ENCODE data around the gene GATA5.

DNA sequence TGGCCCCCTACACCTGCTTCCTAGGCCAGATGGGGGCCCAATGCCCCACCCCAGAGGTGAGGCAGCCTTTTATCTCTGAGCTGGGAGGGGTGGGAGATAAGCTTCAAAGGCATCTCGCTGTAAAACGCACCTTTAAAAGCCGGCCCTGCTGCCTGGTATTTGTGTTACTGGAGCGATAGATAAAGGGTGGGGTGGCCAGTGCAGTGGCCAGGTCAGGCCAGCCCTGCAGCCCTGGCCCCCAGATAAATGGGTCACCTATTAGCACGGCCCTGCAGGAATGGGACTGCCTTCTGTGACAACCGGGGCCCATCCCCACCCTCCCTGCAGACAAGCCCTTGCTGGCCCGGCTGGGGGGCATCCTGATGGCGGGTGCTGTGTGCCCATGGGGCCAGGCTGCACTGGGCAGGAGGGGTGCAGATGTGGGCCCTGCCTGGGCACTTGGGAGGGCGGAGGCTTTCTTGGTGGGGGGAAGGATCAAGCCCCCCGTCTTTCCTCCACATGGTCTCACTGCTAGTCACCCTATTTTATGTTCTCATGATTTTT lies 45.4 kb downstream of the GATA5 start:
- TF ChIP-seq, protein P1, sequence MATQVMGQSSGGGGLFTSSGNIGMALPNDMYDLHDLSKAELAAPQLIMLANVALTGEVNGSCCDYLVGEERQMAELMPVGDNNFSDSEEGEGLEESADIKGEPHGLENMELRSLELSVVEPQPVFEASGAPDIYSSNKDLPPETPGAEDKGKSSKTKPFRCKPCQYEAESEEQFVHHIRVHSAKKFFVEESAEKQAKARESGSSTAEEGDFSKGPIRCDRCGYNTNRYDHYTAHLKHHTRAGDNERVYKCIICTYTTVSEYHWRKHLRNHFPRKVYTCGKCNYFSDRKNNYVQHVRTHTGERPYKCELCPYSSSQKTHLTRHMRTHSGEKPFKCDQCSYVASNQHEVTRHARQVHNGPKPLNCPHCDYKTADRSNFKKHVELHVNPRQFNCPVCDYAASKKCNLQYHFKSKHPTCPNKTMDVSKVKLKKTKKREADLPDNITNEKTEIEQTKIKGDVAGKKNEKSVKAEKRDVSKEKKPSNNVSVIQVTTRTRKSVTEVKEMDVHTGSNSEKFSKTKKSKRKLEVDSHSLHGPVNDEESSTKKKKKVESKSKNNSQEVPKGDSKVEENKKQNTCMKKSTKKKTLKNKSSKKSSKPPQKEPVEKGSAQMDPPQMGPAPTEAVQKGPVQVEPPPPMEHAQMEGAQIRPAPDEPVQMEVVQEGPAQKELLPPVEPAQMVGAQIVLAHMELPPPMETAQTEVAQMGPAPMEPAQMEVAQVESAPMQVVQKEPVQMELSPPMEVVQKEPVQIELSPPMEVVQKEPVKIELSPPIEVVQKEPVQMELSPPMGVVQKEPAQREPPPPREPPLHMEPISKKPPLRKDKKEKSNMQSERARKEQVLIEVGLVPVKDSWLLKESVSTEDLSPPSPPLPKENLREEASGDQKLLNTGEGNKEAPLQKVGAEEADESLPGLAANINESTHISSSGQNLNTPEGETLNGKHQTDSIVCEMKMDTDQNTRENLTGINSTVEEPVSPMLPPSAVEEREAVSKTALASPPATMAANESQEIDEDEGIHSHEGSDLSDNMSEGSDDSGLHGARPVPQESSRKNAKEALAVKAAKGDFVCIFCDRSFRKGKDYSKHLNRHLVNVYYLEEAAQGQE (IDR thresholded peaks at IDR 0.05; ENCODE audit: insufficient read depth in 1 of 2, low read depth in 2 of 2, low read length in 2 of 2) = no peak
- no peak for TF ChIP-seq FOXP2 (optimal IDR thresholded peaks at IDR 0.05; ENCODE audit: borderline replicate concordance, extremely low read depth, extremely low read length, insufficient read depth)
- no peak for TF ChIP-seq SIN3A (IDR thresholded peaks at IDR 0.05; ENCODE audit: borderline replicate concordance, insufficient read depth, low read length)
